A549 (cell line): ENCODE measurements around the gene ZNF605. TPM values are rescaled to one million over a fixed set of nuclear protein-coding genes. Genes with fewer than 3 reads are reported as not detected.
"Not testable (repeated sequence)": the region's sequence is repeated elsewhere in the genome, so short reads cannot be mapped to it uniquely, and the experiment has no call there.

ENCODE experiments used
- ATAC-seq, 2 experiments: fragments of 200-7000 bp in 1 of 2; fragments of >200 bp in 1 of 2; cut with Nextera tagmentation in 1 of 2; cut with Tn5 transposase in 1 of 2; 3 replicates each; pipeline versions ENCODE4 v1.8.0 to v1.9.1; 2018 to 2020; ENCODE audit warnings: mild to moderate bottlenecking in 1 of 2, moderate library complexity in 1 of 2
- CTCF ChIA-PET: fragments of 300-600 bp; sonication (Branson Sonifier 250); formaldehyde crosslinking; extraction: SDS; loops from one replicate; lab custom pipeline; 2021; ENCODE audit warnings: antibody characterized with exemption, inconsistent platforms; lab: Yijun Ruan, JAX
- POLR2A ChIA-PET: fragments of 350-600 bp; formaldehyde crosslinking; extraction: SDS; loops from one replicate; lab custom pipeline; 2021; ENCODE audit warnings: antibody characterized with exemption, inconsistent platforms; lab: Yijun Ruan, JAX
- DNase-seq, 2 experiments: peaks; one replicate each; pipeline versions ENCODE4 v3.0.0 to v3.0.0-alpha.2; 2011 to 2016; ENCODE audit warnings: low read depth in 1 of 2, low spot score in 1 of 2
- FAIRE-seq: peaks from 2 replicates; lab custom pipeline; 2011; peaks lifted over from hg19 to GRCh38; lab: Jason Lieb, UNC
- H3K27ac ChIP-seq, 2 experiments: fragments of >200 bp; sonication (Bioruptor Twin); formaldehyde crosslinking; 3 replicates each; pipeline ENCODE4 v1.5.1; 2016 to 2017
- H3K4me1 ChIP-seq: fragments of >200 bp; sonication (Bioruptor Twin); formaldehyde crosslinking; 3 replicates; pipeline ENCODE4 v1.6.1; 2016
- H3K4me2 ChIP-seq: fragments of >200 bp; sonication (Bioruptor Twin); formaldehyde crosslinking; 3 replicates; pipeline ENCODE4 v1.6.1; 2016
- H3K4me3 ChIP-seq: fragments of >200 bp; sonication (Bioruptor Twin); formaldehyde crosslinking; 3 replicates; pipeline ENCODE4 v1.5.1; 2016
- H3K9me3 ChIP-seq: fragments of >200 bp; sonication (Bioruptor Twin); formaldehyde crosslinking; 3 replicates; pipeline ENCODE4 v1.6.1; 2016
- BHLHE40 ChIP-seq: IDR thresholded peaks from 2 replicates; pipeline ENCODE4 v1.6.1; 2012; ENCODE audit warnings: low read depth, low read length, inconsistent platforms
- CBX2 ChIP-seq: fragments of 200-600 bp; sonication (generic); IDR thresholded peaks from 2 replicates; pipeline ENCODE4 v1.6.1; 2016; ENCODE audit warnings: low read depth, mild to moderate bottlenecking, borderline replicate concordance
- GATA3 ChIP-seq: IDR thresholded peaks from 2 replicates; pipeline ENCODE4 v1.6.1; 2012; ENCODE audit warnings: borderline replicate concordance
- HEYL ChIP-seq: fragments of 250-450 bp; sonication (Bioruptor Pico); IDR thresholded peaks from 2 replicates; pipeline ENCODE4 v1.8.0; 2021; ENCODE audit warnings: mild to moderate bottlenecking, moderate library complexity
- HOXA7 ChIP-seq: fragments of 250-450 bp; sonication (Bioruptor Pico); IDR thresholded peaks from 2 replicates; pipeline ENCODE4 v1.5.0; 2020; ENCODE audit warnings: mild to moderate bottlenecking, moderate library complexity
- JUNB ChIP-seq: fragments of >200 bp; sonication (Bioruptor Twin); formaldehyde crosslinking; IDR thresholded peaks from 2 replicates; pipeline ENCODE4 v1.6.1; 2016
- KDM1A ChIP-seq: fragments of 200-600 bp; sonication (generic); IDR thresholded peaks from 2 replicates; pipeline ENCODE4 v1.6.1; 2016; ENCODE audit warnings: low read depth, mild to moderate bottlenecking
- MYC ChIP-seq: IDR thresholded peaks from 2 replicates; pipeline ENCODE4 v1.6.1; 2012; ENCODE audit warnings: mild to moderate bottlenecking, inconsistent platforms, low read length, improper control_type of control experiment, borderline replicate concordance
- NFE2L2 ChIP-seq: fragments of 150-350 bp; conservative IDR thresholded peaks from 2 replicates; pipeline ENCODE4 v1.6.1; 2014; ENCODE audit warnings: low read length
- PHF8 ChIP-seq: fragments of 200-600 bp; sonication (generic); IDR thresholded peaks from 2 replicates; pipeline ENCODE4 v1.6.1; 2016; ENCODE audit warnings: low read depth, mild to moderate bottlenecking, antibody characterized with exemption, moderate library complexity, borderline replicate concordance
- POLR2AphosphoS2 ChIP-seq: conservative IDR thresholded peaks from 2 replicates; pipeline ENCODE4 v1.6.1; 2012; ENCODE audit warnings: low read length, improper control_type of control experiment, inconsistent platforms
- RAD21 ChIP-seq, 2 experiments: fragments of >200 bp in 1 of 2; sonication (Bioruptor Twin) in 1 of 2; formaldehyde crosslinking in 1 of 2; IDR thresholded peaks in 1 of 2; conservative IDR thresholded peaks in 1 of 2; 2 replicates in 1 of 2; 3 replicates in 1 of 2; pipeline ENCODE4 v1.6.1; 2012 to 2018; ENCODE audit warnings: inconsistent platforms in 1 of 2
- RARB ChIP-seq: fragments of 250-450 bp; sonication (Bioruptor Pico); IDR thresholded peaks from 2 replicates; pipeline ENCODE4 v1.8.0; 2021; ENCODE audit warnings: mild to moderate bottlenecking, moderate library complexity
- TFCP2L1 ChIP-seq: fragments of 250-450 bp; sonication (Bioruptor Pico); IDR thresholded peaks from 2 replicates; pipeline ENCODE4 v1.5.0; 2021; ENCODE audit warnings: mild to moderate bottlenecking
- TP53 ChIP-seq: fragments of 250-450 bp; sonication (Bioruptor Pico); IDR thresholded peaks from 2 replicates; pipeline ENCODE4 v1.5.0; 2021; ENCODE audit warnings: mild to moderate bottlenecking, moderate library complexity
- ZFP36 ChIP-seq: fragments of 450-650 bp; IDR thresholded peaks from 2 replicates; pipeline ENCODE4 v1.6.1; 2014; ENCODE audit warnings: borderline replicate concordance; ENCODE audit not compliant: partially characterized antibody
- ZNF302 ChIP-seq: fragments of 250-450 bp; sonication (Bioruptor Pico); IDR thresholded peaks from 2 replicates; pipeline ENCODE4 v1.9.0; 2021; ENCODE audit warnings: inconsistent platforms, mild to moderate bottlenecking, moderate library complexity
- WGBS: methylation state at CpG from one replicate; pipeline ENCODE4 v1.1.6; 2017; ENCODE audit errors: missing lambda C conversion rate; 5-methylcytosine and 5-hydroxymethylcytosine counted together
- polyA plus RNA-seq, 4 experiments: library from polyadenylated mRNA; depleted of rRNA in 3 of 4; stranded (reverse); fragments of >200 nt; fragmentation: RNase III in 1 of 4; extraction: RNeasy Plus Mini Kit Qiagen cat#74134 plus additional on column Dnase treatment in 1 of 4; gene quantifications; 2 replicates in 3 of 4; 3 replicates in 1 of 4; pipeline ENCODE4 v1.2.3, GENCODE V29; 2011 to 2017
- TF ChIP-seq, protein P1 (sequence below): IDR thresholded peaks from 2 replicates; pipeline ENCODE4 v1.6.1; 2012
- TF ChIP-seq, protein P2 (sequence below): fragments of 250-450 bp; sonication (Bioruptor Pico); IDR thresholded peaks from 2 replicates; pipeline ENCODE4 v1.5.0; 2021; ENCODE audit warnings: mild to moderate bottlenecking, moderate library complexity, borderline replicate concordance
- TF ChIP-seq, protein P3 (sequence below): fragments of >200 bp; sonication (Bioruptor Twin); formaldehyde crosslinking; IDR thresholded peaks from 3 replicates; pipeline ENCODE4 v1.6.1; 2016
- TF ChIP-seq, protein P4 (sequence below): fragments of 200-600 bp; sonication (generic); IDR thresholded peaks from 2 replicates; pipeline ENCODE4 v1.6.1; 2016; ENCODE audit warnings: antibody characterized with exemption, mild to moderate bottlenecking, moderate library complexity
- TF ChIP-seq, protein P5 (sequence below): fragments of >200 bp; sonication (Bioruptor Twin); formaldehyde crosslinking; IDR thresholded peaks from 3 replicates; pipeline ENCODE4 v1.5.1; 2016

The ZNF605 gene
- polyA plus RNA-seq, 2 of the 4 experiments (the other 2 are of a cell fraction), result 5.6 to 18.2 TPM

DNA sequence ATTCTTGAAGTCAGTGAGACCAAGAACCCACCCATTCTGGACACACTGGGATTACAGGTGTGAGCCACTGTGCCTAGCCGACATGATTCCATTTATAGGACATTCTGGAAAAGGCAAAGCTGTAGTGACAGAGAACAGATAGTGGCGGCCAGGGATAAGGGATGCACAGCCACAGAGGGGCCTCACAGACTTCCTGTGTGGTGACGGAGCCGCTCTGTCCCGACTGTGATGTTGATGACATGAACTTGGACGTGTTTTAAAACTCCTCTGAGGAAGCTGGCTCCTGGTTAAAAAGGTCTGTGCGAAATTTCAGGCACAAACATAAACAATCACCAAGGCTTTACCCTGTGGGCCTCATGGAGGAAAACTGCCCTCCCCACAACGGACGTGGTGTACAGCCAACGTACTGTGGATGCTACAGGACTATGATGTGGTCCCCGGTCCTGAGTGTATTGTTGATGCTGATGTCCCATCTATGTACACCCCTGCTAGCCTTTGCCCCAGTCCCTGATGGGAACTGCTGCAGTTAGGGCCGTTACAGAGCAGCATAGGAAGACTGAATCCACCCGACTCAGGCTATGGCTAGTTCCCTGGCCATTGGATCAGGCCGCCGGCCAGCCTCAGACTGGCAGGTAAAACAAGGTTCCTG is 15.9 kb downstream of the ZNF605 start:
- no peak for FAIRE-seq
- no peak overlapping the region for H3K27ac ChIP-seq
- TF ChIP-seq HOXA7 (CRISPR knock-in tag), result no peak
- TF ChIP-seq TFCP2L1 (CRISPR knock-in tag), result no peak
- TF ChIP-seq, protein P1, sequence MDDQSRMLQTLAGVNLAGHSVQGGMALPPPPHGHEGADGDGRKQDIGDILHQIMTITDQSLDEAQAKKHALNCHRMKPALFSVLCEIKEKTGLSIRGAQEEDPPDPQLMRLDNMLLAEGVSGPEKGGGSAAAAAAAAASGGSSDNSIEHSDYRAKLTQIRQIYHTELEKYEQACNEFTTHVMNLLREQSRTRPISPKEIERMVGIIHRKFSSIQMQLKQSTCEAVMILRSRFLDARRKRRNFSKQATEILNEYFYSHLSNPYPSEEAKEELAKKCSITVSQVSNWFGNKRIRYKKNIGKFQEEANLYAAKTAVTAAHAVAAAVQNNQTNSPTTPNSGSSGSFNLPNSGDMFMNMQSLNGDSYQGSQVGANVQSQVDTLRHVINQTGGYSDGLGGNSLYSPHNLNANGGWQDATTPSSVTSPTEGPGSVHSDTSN, result no peak
- no peak for TF ChIP-seq POLR2AphosphoS2
- TF ChIP-seq HEYL (CRISPR knock-in tag), result no peak
- no peak for TF ChIP-seq ZFP36
- TF ChIP-seq RAD21 (conservative IDR thresholded peaks at IDR 0.05 in 1 of 2, IDR thresholded peaks at IDR 0.05 in 1 of 2), result no peak
- TF ChIP-seq, protein P2, sequence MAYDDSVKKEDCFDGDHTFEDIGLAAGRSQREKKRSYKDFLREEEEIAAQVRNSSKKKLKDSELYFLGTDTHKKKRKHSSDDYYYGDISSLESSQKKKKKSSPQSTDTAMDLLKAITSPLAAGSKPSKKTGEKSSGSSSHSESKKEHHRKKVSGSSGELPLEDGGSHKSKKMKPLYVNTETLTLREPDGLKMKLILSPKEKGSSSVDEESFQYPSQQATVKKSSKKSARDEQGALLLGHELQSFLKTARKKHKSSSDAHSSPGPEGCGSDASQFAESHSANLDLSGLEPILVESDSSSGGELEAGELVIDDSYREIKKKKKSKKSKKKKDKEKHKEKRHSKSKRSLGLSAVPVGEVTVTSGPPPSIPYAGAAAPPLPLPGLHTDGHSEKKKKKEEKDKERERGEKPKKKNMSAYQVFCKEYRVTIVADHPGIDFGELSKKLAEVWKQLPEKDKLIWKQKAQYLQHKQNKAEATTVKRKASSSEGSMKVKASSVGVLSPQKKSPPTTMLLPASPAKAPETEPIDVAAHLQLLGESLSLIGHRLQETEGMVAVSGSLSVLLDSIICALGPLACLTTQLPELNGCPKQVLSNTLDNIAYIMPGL (CRISPR knock-in tag), result no peak
- TF ChIP-seq, all 56 proteins: peak for 0
- ChIA-PET CTCF (no interaction called here), POLR2A (no interaction called here)
- DNase-seq (no peak), ATAC-seq (no peak)
- Histone ChIP-seq H3K4me3 (no peak overlapping the region), H3K4me2 (no peak overlapping the region), H3K4me1 (no peaks in the 10 kb centered on the region), H3K9me3 (peaks cover 75% of the 10 kb centered on the region)
- WGBS, result 93% methylated on average over 15 of the region's 15 CpGs

DNA sequence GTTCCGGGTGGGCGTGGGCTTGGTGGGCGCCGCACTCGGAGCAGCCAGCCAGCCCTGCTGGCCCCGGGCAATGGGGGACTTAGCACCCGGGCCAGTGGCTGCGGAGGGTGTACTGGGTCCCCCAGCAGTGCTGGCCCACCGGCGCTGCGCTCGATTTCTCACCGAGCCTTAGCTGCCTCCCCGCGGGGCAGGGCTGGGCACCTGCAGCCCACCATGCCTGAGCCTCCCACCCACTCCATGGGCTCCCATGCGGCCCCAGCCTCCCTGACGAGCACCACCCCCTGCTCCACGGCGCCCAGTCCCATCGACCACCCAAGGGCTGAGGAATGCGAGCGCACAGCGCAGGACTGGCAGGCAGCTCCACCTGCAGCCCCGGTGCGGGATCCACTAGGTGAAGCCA is 17.3 kb downstream of the ZNF605 start:
- ATAC-seq, POLR2A ChIA-PET, H3K4me2 ChIP-seq, H3K27ac ChIP-seq, FAIRE-seq, H3K4me3 ChIP-seq, DNase-seq, H3K4me1 ChIP-seq, CTCF ChIA-PET: not testable (repeated sequence)
- 91% methylated on average over 20 of the region's 25 CpGs for WGBS
- H3K9me3 ChIP-seq, result peaks cover 75% of the 10 kb centered on the region

DNA sequence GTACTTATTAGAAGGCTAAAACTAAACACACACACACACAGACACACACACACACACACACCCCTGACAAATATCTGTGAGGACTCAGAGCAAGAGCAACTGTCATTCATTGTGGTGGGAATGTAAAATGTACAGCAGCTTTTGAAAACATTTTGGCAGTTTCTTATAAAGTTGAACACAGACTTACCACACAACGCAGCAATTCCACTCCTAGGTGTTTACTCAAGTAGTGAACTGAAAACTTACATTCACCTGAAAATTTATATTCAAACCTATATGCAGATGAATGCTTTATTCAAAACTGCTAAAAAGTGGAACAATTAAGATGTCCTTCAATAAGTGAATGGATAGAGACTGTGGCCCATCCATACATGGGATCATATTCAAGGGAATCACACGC is 18.6 kb downstream of the ZNF605 start:
- Histone ChIP-seq H3K9me3 (peaks cover 73% of the 10 kb centered on the region), H3K4me3 (no peak overlapping the region), H3K27ac (no peak overlapping the region), H3K4me1 (no peaks in the 10 kb centered on the region), H3K4me2 (no peak overlapping the region)
- 93% methylated on average over 2 of the region's 2 CpGs for WGBS
- ATAC-seq, result no peak
- peak in 1 of 2 experiments; percentile 31 for DNase-seq
- CTCF ChIA-PET, result no interaction called here
- FAIRE-seq, result no peak
- POLR2A ChIA-PET, result no interaction called here
- TF ChIP-seq GATA3 (no peak), PHF8 (no peak), NFE2L2 (no peak), TP53 (CRISPR knock-in tag) (no peak), HEYL (CRISPR knock-in tag) (no peak), RARB (CRISPR knock-in tag) (no peak), ZNF302 (CRISPR knock-in tag) (no peak), CBX2 (no peak), KDM1A (no peak), BHLHE40 (no peak), JUNB (no peak), MYC (no peak)
- TF ChIP-seq, protein P3, sequence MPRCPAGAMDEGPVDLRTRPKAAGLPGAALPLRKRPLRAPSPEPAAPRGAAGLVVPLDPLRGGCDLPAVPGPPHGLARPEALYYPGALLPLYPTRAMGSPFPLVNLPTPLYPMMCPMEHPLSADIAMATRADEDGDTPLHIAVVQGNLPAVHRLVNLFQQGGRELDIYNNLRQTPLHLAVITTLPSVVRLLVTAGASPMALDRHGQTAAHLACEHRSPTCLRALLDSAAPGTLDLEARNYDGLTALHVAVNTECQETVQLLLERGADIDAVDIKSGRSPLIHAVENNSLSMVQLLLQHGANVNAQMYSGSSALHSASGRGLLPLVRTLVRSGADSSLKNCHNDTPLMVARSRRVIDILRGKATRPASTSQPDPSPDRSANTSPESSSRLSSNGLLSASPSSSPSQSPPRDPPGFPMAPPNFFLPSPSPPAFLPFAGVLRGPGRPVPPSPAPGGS, result no peak
- TF ChIP-seq, protein P4, sequence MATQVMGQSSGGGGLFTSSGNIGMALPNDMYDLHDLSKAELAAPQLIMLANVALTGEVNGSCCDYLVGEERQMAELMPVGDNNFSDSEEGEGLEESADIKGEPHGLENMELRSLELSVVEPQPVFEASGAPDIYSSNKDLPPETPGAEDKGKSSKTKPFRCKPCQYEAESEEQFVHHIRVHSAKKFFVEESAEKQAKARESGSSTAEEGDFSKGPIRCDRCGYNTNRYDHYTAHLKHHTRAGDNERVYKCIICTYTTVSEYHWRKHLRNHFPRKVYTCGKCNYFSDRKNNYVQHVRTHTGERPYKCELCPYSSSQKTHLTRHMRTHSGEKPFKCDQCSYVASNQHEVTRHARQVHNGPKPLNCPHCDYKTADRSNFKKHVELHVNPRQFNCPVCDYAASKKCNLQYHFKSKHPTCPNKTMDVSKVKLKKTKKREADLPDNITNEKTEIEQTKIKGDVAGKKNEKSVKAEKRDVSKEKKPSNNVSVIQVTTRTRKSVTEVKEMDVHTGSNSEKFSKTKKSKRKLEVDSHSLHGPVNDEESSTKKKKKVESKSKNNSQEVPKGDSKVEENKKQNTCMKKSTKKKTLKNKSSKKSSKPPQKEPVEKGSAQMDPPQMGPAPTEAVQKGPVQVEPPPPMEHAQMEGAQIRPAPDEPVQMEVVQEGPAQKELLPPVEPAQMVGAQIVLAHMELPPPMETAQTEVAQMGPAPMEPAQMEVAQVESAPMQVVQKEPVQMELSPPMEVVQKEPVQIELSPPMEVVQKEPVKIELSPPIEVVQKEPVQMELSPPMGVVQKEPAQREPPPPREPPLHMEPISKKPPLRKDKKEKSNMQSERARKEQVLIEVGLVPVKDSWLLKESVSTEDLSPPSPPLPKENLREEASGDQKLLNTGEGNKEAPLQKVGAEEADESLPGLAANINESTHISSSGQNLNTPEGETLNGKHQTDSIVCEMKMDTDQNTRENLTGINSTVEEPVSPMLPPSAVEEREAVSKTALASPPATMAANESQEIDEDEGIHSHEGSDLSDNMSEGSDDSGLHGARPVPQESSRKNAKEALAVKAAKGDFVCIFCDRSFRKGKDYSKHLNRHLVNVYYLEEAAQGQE, result no peak
- TF ChIP-seq, protein P5, sequence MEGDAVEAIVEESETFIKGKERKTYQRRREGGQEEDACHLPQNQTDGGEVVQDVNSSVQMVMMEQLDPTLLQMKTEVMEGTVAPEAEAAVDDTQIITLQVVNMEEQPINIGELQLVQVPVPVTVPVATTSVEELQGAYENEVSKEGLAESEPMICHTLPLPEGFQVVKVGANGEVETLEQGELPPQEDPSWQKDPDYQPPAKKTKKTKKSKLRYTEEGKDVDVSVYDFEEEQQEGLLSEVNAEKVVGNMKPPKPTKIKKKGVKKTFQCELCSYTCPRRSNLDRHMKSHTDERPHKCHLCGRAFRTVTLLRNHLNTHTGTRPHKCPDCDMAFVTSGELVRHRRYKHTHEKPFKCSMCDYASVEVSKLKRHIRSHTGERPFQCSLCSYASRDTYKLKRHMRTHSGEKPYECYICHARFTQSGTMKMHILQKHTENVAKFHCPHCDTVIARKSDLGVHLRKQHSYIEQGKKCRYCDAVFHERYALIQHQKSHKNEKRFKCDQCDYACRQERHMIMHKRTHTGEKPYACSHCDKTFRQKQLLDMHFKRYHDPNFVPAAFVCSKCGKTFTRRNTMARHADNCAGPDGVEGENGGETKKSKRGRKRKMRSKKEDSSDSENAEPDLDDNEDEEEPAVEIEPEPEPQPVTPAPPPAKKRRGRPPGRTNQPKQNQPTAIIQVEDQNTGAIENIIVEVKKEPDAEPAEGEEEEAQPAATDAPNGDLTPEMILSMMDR, result no peak
